Upper lobe of left lung (tissue), 4 donors: ENCODE data around the gene TAGLN2.

Experiments
- CTCF ChIP-seq, 6 experiments: fragments of 450-650 bp in 4 of 6; fragments of 200-600 bp in 2 of 6; sonication (generic) in 2 of 6; IDR thresholded peaks; one replicate each; pipeline ENCODE4 v1.5.1; 2016 to 2019; ENCODE audit warnings: antibody characterized with exemption in 6 of 6
- POLR2A ChIP-seq, 4 donors: fragments of 450-650 bp; IDR thresholded peaks; one replicate each; pipeline ENCODE4 v1.5.1; 2016 to 2017; ENCODE audit warnings: antibody characterized with exemption in 4 of 4, mild to moderate bottlenecking in 2 of 4

GRCh38 chr1:159879977-159880376 is 45.3 kb downstream of the TAGLN2 start:
- no peak for TF ChIP-seq CTCF (IDR thresholded peaks at IDR 0.05)
- no peak for TF ChIP-seq POLR2A (IDR thresholded peaks at IDR 0.05)
